Measurements from ENCODE around the gene OR2AG2. TPM values are rescaled to one million over a fixed set of nuclear protein-coding genes. Genes with fewer than 3 reads are reported as not detected.

OR2AG2 gene
- total and polyA plus RNA-seq, 7 donors = 0.06 to 0.41 (median 0.28) TPM; not detected in 4

GRCh38 chr11:6727971-6728760 lies 43.6 kb downstream of the OR2AG2 start:
- Histone ChIP-seq H3K27me3 (no peaks in the 10 kb centered on the region), H3K27ac (no peak overlapping the region), H3K9me3 (peaks cover 0 to 4% (median 0%) of the 10 kb centered on the region in 4 donors), H3K4me3 (no peak overlapping the region), H3K4me1 (no peaks in the 10 kb centered on the region), H3K36me3 (no peaks in the 10 kb centered on the region)
- 54 to 75% methylated on average over 6 of the region's 6 CpGs for WGBS, 2 donors
- no peak for TF ChIP-seq POLR2AphosphoS5 (IDR thresholded peaks at IDR 0.05)
- no peak for TF ChIP-seq EP300 (IDR thresholded peaks at IDR 0.05)
- TF ChIP-seq POLR2A (IDR thresholded peaks at IDR 0.05) = no peak
- TF ChIP-seq CTCF (IDR thresholded peaks at IDR 0.05) = no peak
- intact Hi-C loops (cut with DNase I) = no loop called here
- no peak for DNase-seq

- no peaks in the 10 kb centered on the region for H3K36me3 ChIP-seq
- no peak for DNase-seq
- no peak for TF ChIP-seq CTCF (IDR thresholded peaks at IDR 0.05)
- no peak for TF ChIP-seq EP300 (IDR thresholded peaks at IDR 0.05)
- TF ChIP-seq POLR2AphosphoS5 (IDR thresholded peaks at IDR 0.05) = no peak
- no peaks in the 10 kb centered on the region for H3K4me1 ChIP-seq
- H3K27me3 ChIP-seq = no peaks in the 10 kb centered on the region
- no peak overlapping the region for H3K27ac ChIP-seq
- peaks cover 0 to 4% (median 0%) of the 10 kb centered on the region in 4 donors for H3K9me3 ChIP-seq
- H3K4me3 ChIP-seq = no peak overlapping the region
- intact Hi-C loops (cut with DNase I) = no loop called here
- WGBS, 2 donors = 34 to 70% methylated on average over 2 of the region's 2 CpGs
Observed at GRCh38 chr11:6725386-6725896, 46.3 kb downstream of the OR2AG2 start.

- DNase-seq = no peak
- no peaks in the 10 kb centered on the region for H3K36me3 ChIP-seq
- no peaks in the 10 kb centered on the region for H3K4me1 ChIP-seq
- peaks cover 0 to 4% (median 0%) of the 10 kb centered on the region in 4 donors for H3K9me3 ChIP-seq
- WGBS, 2 donors = 83 to 90% methylated on average over 1 of the region's 1 CpG
- no peaks in the 10 kb centered on the region for H3K27me3 ChIP-seq
- intact Hi-C loops (cut with DNase I) = no loop called here
- no peak overlapping the region for H3K27ac ChIP-seq
- H3K4me3 ChIP-seq = no peak overlapping the region
- no peak for TF ChIP-seq EP300 (IDR thresholded peaks at IDR 0.05)
- no peak for TF ChIP-seq POLR2A (IDR thresholded peaks at IDR 0.05)
- no peak for TF ChIP-seq CTCF (IDR thresholded peaks at IDR 0.05)
- TF ChIP-seq POLR2AphosphoS5 (IDR thresholded peaks at IDR 0.05) = no peak
Observed at GRCh38 chr11:6724013-6724412, 47.8 kb downstream of the OR2AG2 start.

- 82 to 84% methylated on average over 1 of the region's 1 CpG for WGBS, 2 donors
- H3K27me3 ChIP-seq = no peaks in the 10 kb centered on the region
- no peaks in the 10 kb centered on the region for H3K4me1 ChIP-seq
- DNase-seq = no peak
- intact Hi-C loops (cut with DNase I) = no loop called here
- no peak for TF ChIP-seq POLR2AphosphoS5 (IDR thresholded peaks at IDR 0.05)
- no peak for TF ChIP-seq CTCF (IDR thresholded peaks at IDR 0.05)
- TF ChIP-seq POLR2A (IDR thresholded peaks at IDR 0.05) = no peak
- no peak for TF ChIP-seq EP300 (IDR thresholded peaks at IDR 0.05)
- no peak overlapping the region for H3K4me3 ChIP-seq
- H3K9me3 ChIP-seq = no peaks in the 10 kb centered on the region
- H3K27ac ChIP-seq = no peak overlapping the region
- H3K36me3 ChIP-seq = no peaks in the 10 kb centered on the region
Observed at GRCh38 chr11:6721343-6721742, 50.4 kb downstream of the OR2AG2 start.

Measured in sigmoid colon (tissue), 7 donors.